Ishikawa (cell line): Measurements from ENCODE around the gene ADGB.

Experiments used
- CEBPB ChIP-seq: IDR thresholded peaks from 2 replicates; pipeline ENCODE4 v1.6.1; 2012
- CREB1 ChIP-seq: IDR thresholded peaks from 2 replicates; pipeline ENCODE4 v1.6.1; 2012; ENCODE audit warnings: low read depth
- EGR1 ChIP-seq: IDR thresholded peaks from 2 replicates; pipeline ENCODE4 v1.6.1; 2012
- EP300 ChIP-seq: IDR thresholded peaks from 2 replicates; pipeline ENCODE4 v1.6.1; 2012; ENCODE audit warnings: borderline replicate concordance
- FOXM1 ChIP-seq: IDR thresholded peaks from 2 replicates; pipeline ENCODE4 v1.6.1; 2012; ENCODE audit warnings: low read depth, borderline replicate concordance
- MAX ChIP-seq: IDR thresholded peaks from 2 replicates; pipeline ENCODE4 v1.6.1; 2012
- NFIC ChIP-seq: IDR thresholded peaks from 2 replicates; pipeline ENCODE4 v1.6.1; 2012
- RAD21 ChIP-seq: IDR thresholded peaks from 2 replicates; pipeline ENCODE4 v1.6.1; 2012; ENCODE audit warnings: low read depth
- REST ChIP-seq: IDR thresholded peaks from 2 replicates; pipeline ENCODE4 v1.6.1; 2012; ENCODE audit warnings: low read depth, mild to moderate bottlenecking
- TAF1 ChIP-seq: IDR thresholded peaks from 2 replicates; pipeline ENCODE4 v1.6.1; 2012; ENCODE audit warnings: low read depth, mild to moderate bottlenecking
- TCF12 ChIP-seq: IDR thresholded peaks from 2 replicates; pipeline ENCODE4 v1.6.1; 2012; ENCODE audit warnings: low read depth
- TEAD4 ChIP-seq: IDR thresholded peaks from 2 replicates; pipeline ENCODE4 v1.6.1; 2012
- USF1 ChIP-seq: IDR thresholded peaks from 2 replicates; pipeline ENCODE4 v1.6.1; 2012
- YY1 ChIP-seq: IDR thresholded peaks from 2 replicates; pipeline ENCODE4 v1.6.1; 2012; ENCODE audit warnings: low read depth
- ZBTB7A ChIP-seq: IDR thresholded peaks from 2 replicates; pipeline ENCODE4 v1.6.1; 2012; ENCODE audit warnings: low read depth

Gene ADGB

GRCh38 chr6:146679386-146679785, 80.6 kb downstream of the ADGB start:
- TF ChIP-seq YY1 = no peak
- TF ChIP-seq EP300 = no peak
- no peak for TF ChIP-seq NFIC

- TF ChIP-seq REST (no peak), NFIC (no peak), YY1 (no peak), EGR1 (no peak), FOXM1 (no peak), TAF1 (no peak), TEAD4 (no peak), EP300 (no peak), CEBPB (no peak), MAX (no peak), ZBTB7A (no peak), CREB1 (no peak), RAD21 (no peak), USF1 (no peak)
Measured at GRCh38 chr6:146682919-146683318, 84.1 kb downstream of the ADGB start.

GRCh38 chr6:146689806-146690205, 91.0 kb downstream of the ADGB start:
- TF ChIP-seq EP300 (no peak), TCF12 (no peak), TAF1 (no peak), ZBTB7A (no peak), RAD21 (no peak), FOXM1 (no peak), TEAD4 (no peak), NFIC (no peak), USF1 (no peak), REST (no peak), YY1 (no peak), MAX (no peak), EGR1 (no peak), CREB1 (no peak), CEBPB (no peak)

GRCh38 chr6:146693342-146693741, 94.6 kb downstream of the ADGB start:
- TF ChIP-seq REST (no peak), CEBPB (no peak), CREB1 (no peak)

- TF ChIP-seq EGR1 = no peak
- no peak for TF ChIP-seq REST
- TF ChIP-seq NFIC = no peak
- TF ChIP-seq CREB1 = no peak
- TF ChIP-seq EP300 = no peak
- TF ChIP-seq ZBTB7A = no peak
- TF ChIP-seq USF1 = no peak
- no peak for TF ChIP-seq TCF12
- TF ChIP-seq MAX = no peak
- TF ChIP-seq RAD21 = no peak
- TF ChIP-seq TAF1 = no peak
- no peak for TF ChIP-seq CEBPB
- no peak for TF ChIP-seq FOXM1
Measured at GRCh38 chr6:146697921-146698320, 99.1 kb downstream of the ADGB start.
